CD14-positive monocyte (primary cell): ENCODE measurements around the gene NUP43. TPM values are rescaled to one million over a fixed set of nuclear protein-coding genes. Genes with fewer than 3 reads are reported as not detected.

ENCODE experiments used
- DNase-seq, 3 donors: peaks; one replicate each; pipeline ENCODE4 v3.0.0-alpha.2; 2011 to 2022
- H2AFZ ChIP-seq: 2 replicates; pipeline ENCODE4 v1.6.0; 2012; ENCODE audit warnings: mild to moderate bottlenecking, low read depth, low read length, inconsistent platforms; ENCODE audit not compliant: insufficient read depth, poor library complexity, severe bottlenecking
- H3K27ac ChIP-seq, 2 donors: 1 replicate in 1 of 2; 2 replicates in 1 of 2; pipeline ENCODE4 v1.5.1; 2012 to 2013; ENCODE audit warnings: low read length in 2 of 2, control low read depth in 1 of 2, inconsistent platforms in 1 of 2, low read depth in 1 of 2, mild to moderate bottlenecking in 1 of 2
- H3K27me3 ChIP-seq, 2 donors: one replicate each; pipeline versions ENCODE4 v1.6.0 to v1.6.1; 2011 to 2013; ENCODE audit warnings: low read length in 2 of 2; ENCODE audit not compliant: control insufficient read depth in 2 of 2, insufficient read depth in 2 of 2
- H3K36me3 ChIP-seq, 2 donors: replicated peaks in 1 of 2; 1 replicate in 1 of 2; 2 replicates in 1 of 2; pipeline versions ENCODE4 v1.5.1 to v1.6.1; 2012 to 2013; ENCODE audit warnings: low read length in 2 of 2, control low read depth in 1 of 2, inconsistent platforms in 1 of 2, mild to moderate bottlenecking in 1 of 2; ENCODE audit not compliant: insufficient read depth in 2 of 2, control insufficient read depth in 1 of 2
- H3K4me1 ChIP-seq, 2 donors: 1 replicate in 1 of 2; 2 replicates in 1 of 2; pipeline versions ENCODE4 v1.5.1 to v1.6.1; 2012 to 2013; ENCODE audit warnings: low read length in 2 of 2, control low read depth in 1 of 2, inconsistent platforms in 1 of 2, mild to moderate bottlenecking in 1 of 2, moderate library complexity in 1 of 2; ENCODE audit not compliant: insufficient read depth in 2 of 2, control insufficient read depth in 1 of 2
- H3K4me2 ChIP-seq: replicated peaks from 2 replicates; pipeline ENCODE3; 2012; ENCODE audit warnings: low read length, moderate library complexity, mild to moderate bottlenecking; ENCODE audit not compliant: poor library complexity, severe bottlenecking; ENCODE audit errors: extremely low read depth
- H3K4me3 ChIP-seq, 3 experiments: fragments of 200-600 bp in 1 of 3; sonication (generic) in 1 of 3; replicated peaks in 1 of 3; 1 replicate in 2 of 3; 2 replicates in 1 of 3; pipeline ENCODE4 v1.5.1; 2011 to 2013; ENCODE audit warnings: low read length in 3 of 3, mild to moderate bottlenecking in 3 of 3, control low read depth in 2 of 3, low read depth in 2 of 3, inconsistent platforms in 1 of 3, moderate library complexity in 1 of 3
- H3K79me2 ChIP-seq: 2 replicates; pipeline ENCODE4 v1.6.0; 2012; ENCODE audit warnings: mild to moderate bottlenecking, control low read depth, inconsistent platforms, low read length, moderate library complexity; ENCODE audit not compliant: insufficient read depth
- H3K9ac ChIP-seq: 2 replicates; pipeline ENCODE4 v1.6.0; 2017; ENCODE audit warnings: low read length, mild to moderate bottlenecking; ENCODE audit not compliant: insufficient read depth, poor library complexity, severe bottlenecking
- H3K9me3 ChIP-seq, 2 donors: replicated peaks in 1 of 2; 1 replicate in 1 of 2; 2 replicates in 1 of 2; pipeline versions ENCODE4 v1.5.1 to v1.6.1; 2012 to 2013; ENCODE audit warnings: low read length in 2 of 2, control low read depth in 1 of 2; ENCODE audit not compliant: control insufficient read depth in 1 of 2, insufficient read depth in 1 of 2
- H4K20me1 ChIP-seq: 2 replicates; pipeline ENCODE4 v1.6.0; 2012; ENCODE audit warnings: mild to moderate bottlenecking, low read length, control low read depth, moderate library complexity; ENCODE audit not compliant: insufficient read depth
- H3K27ac Mint-ChIP-seq, 7 donors: one replicate each; pipeline ENCODE4 v1.8.0; 2020; ENCODE audit warnings: mild to moderate bottlenecking in 7 of 7, mixed read lengths in 7 of 7, moderate library complexity in 6 of 7, inconsistent platforms in 2 of 7
- H3K27me3 Mint-ChIP-seq, 3 donors: one replicate each; pipeline ENCODE4 v1.8.0; 2021 to 2022; ENCODE audit warnings: low read depth in 3 of 3, mild to moderate bottlenecking in 3 of 3, mixed read lengths in 3 of 3, moderate library complexity in 3 of 3, inconsistent platforms in 1 of 3
- H3K36me3 Mint-ChIP-seq, 2 donors: one replicate each; pipeline ENCODE4 v1.8.0; 2020; ENCODE audit warnings: mixed read lengths in 2 of 2, inconsistent platforms in 1 of 2, mild to moderate bottlenecking in 1 of 2
- H3K4me1 Mint-ChIP-seq: one replicate; pipeline ENCODE4 v1.8.0; 2020; ENCODE audit warnings: mild to moderate bottlenecking, mixed read lengths
- H3K4me3 Mint-ChIP-seq, 2 donors: one replicate each; pipeline ENCODE4 v1.8.0; 2020; ENCODE audit warnings: mild to moderate bottlenecking in 2 of 2, mixed read lengths in 2 of 2, moderate library complexity in 1 of 2
- H3K9me3 Mint-ChIP-seq, 7 donors: one replicate each; pipeline ENCODE4 v1.8.0; 2020 to 2022; ENCODE audit warnings: mixed read lengths in 7 of 7, mild to moderate bottlenecking in 6 of 7, moderate library complexity in 6 of 7, inconsistent platforms in 2 of 7
- WGBS: methylation state at CpG from one replicate; pipeline ENCODE4 v1.1.5; 2013; ENCODE audit warnings: missing lambda C conversion rate; ENCODE audit not compliant: insufficient coverage; 5-methylcytosine and 5-hydroxymethylcytosine counted together
- intact Hi-C, 2 donors: fragments of 100-400 bp; cut with micrococcal nuclease; formaldehyde crosslinking; loops; one replicate each; pipeline versions ENCODE4 v1.15.0 to v1.15.1; 2023
- polyA plus RNA-seq, 3 donors: library from polyadenylated mRNA; depleted of rRNA in 1 of 3; unstranded in 2 of 3; stranded (reverse) in 1 of 3; fragments of 300-500 nt in 2 of 3; fragments of >200 nt in 1 of 3; fragmentation: Illumina TruSeq in 2 of 3; gene quantifications; 1 replicate in 2 of 3; 2 replicates in 1 of 3; pipeline ENCODE4 v1.2.3, GENCODE V29; 2012 to 2021
- TF ChIP-seq, protein P1 (sequence below): fragments of 200-600 bp; IDR thresholded peaks from one replicate; pipeline ENCODE4 v1.8.0; 2022; ENCODE audit warnings: antibody characterized with exemption, mild to moderate bottlenecking

Gene NUP43
- polyA plus RNA-seq, 3 donors = 4.5 to 7.2 (median 6.9) TPM

DNA sequence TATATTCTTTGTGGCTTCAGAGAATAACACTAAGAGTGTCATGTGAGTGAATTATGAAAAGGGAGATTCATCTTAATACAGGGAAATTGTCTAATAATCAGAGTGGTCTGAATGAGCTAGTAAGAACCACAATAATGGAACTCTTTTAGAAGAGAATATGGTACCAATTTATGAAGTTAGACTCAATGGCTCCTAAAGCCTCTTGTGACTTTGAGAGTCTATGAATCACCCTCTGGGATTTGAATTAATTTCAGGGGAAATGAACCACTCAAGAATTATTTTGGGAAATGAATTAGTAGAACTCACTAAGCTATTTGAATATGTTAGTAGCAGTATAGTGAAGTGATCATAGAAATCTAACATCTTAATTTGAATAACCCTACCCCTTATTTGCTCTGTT, 17.5 kb upstream of the NUP43 start:
- H3K27ac ChIP-seq = peak overlapping the region in 1 of 2 donors; percentile 66
- peaks cover 92% of the 10 kb centered on the region for H3K79me2 ChIP-seq
- Mint-ChIP-seq H3K27ac (peak overlapping the region in 2 of 7 donors; percentile 30 to 41), H3K4me3 (no peak overlapping the region), H3K36me3 (peaks cover 26 to 44% of the 10 kb centered on the region in 2 donors), H3K27me3 (no peaks in the 10 kb centered on the region), H3K4me1 (peaks cover 42% of the 10 kb centered on the region), H3K9me3 (peaks cover 0 to 10% (median 4%) of the 10 kb centered on the region in 7 donors)
- H2AFZ ChIP-seq = no peak overlapping the region
- no peak for DNase-seq
- H3K36me3 ChIP-seq = peaks cover 10 to 46% of the 10 kb centered on the region in 2 donors
- no peak overlapping the region for H3K9ac ChIP-seq
- H3K27me3 ChIP-seq = no peaks in the 10 kb centered on the region
- no peaks in the 10 kb centered on the region for H3K9me3 ChIP-seq
- intact Hi-C loops = no loop called here
- peaks cover 34 to 35% of the 10 kb centered on the region in 2 donors for H3K4me1 ChIP-seq
- no peak overlapping the region for H3K4me2 ChIP-seq
- H3K4me3 ChIP-seq = no peak overlapping the region
- H4K20me1 ChIP-seq = peaks cover 78% of the 10 kb centered on the region
- TF ChIP-seq, protein P1, sequence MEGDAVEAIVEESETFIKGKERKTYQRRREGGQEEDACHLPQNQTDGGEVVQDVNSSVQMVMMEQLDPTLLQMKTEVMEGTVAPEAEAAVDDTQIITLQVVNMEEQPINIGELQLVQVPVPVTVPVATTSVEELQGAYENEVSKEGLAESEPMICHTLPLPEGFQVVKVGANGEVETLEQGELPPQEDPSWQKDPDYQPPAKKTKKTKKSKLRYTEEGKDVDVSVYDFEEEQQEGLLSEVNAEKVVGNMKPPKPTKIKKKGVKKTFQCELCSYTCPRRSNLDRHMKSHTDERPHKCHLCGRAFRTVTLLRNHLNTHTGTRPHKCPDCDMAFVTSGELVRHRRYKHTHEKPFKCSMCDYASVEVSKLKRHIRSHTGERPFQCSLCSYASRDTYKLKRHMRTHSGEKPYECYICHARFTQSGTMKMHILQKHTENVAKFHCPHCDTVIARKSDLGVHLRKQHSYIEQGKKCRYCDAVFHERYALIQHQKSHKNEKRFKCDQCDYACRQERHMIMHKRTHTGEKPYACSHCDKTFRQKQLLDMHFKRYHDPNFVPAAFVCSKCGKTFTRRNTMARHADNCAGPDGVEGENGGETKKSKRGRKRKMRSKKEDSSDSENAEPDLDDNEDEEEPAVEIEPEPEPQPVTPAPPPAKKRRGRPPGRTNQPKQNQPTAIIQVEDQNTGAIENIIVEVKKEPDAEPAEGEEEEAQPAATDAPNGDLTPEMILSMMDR = no peak

DNA sequence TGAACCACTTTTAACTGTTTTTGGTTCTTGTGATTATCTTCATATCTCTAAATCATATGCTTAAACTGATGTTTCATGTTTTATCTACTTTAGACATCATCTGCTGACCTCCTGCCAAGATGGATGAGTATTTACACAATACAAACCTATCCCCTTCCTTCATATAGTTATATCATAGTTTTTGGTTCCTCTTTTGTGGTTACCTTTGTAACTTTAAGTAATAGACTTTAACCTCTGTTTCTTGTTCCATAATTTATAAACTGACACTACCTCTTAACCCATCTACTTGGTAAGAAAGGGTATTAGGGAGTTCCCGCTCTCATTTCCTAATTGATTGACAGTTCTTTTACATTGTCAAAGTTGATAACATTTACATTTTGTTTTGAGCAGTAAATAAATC, 15.1 kb upstream of the NUP43 start:
- no CpG with 5 or more reads among the region's 1 CpG for WGBS
- Histone ChIP-seq H3K27me3 (no peaks in the 10 kb centered on the region), H3K4me3 (no peak overlapping the region), H3K9ac (no peak overlapping the region), H3K36me3 (peaks cover 9 to 33% of the 10 kb centered on the region in 2 donors), H3K4me1 (peaks cover 28 to 31% of the 10 kb centered on the region in 2 donors), H3K9me3 (no peaks in the 10 kb centered on the region), H2AFZ (no peak overlapping the region), H4K20me1 (peaks cover 77% of the 10 kb centered on the region), H3K79me2 (peaks cover 92% of the 10 kb centered on the region), H3K4me2 (peak overlapping the region; percentile 4), H3K27ac (peak overlapping the region in 1 of 2 donors; percentile 46)
- Mint-ChIP-seq H3K36me3 (peaks cover 19 to 40% of the 10 kb centered on the region in 2 donors), H3K27ac (peak overlapping the region; percentile 67 to 89 (median 86)), H3K4me1 (peaks cover 43% of the 10 kb centered on the region), H3K27me3 (no peaks in the 10 kb centered on the region), H3K9me3 (peaks cover 0 to 10% (median 4%) of the 10 kb centered on the region in 7 donors), H3K4me3 (no peak overlapping the region)
- peak; percentile 43 to 69 (median 66) for DNase-seq
- TF ChIP-seq, protein P1 = no peak
- intact Hi-C loops = no loop called here
